HG03108 (cell line): Measurements from ENCODE around the gene MCCC2.
A peak's percentile ranks its signal among the peaks of the same experiment; 100 is the strongest.
"Not testable (repeated sequence)": the region's sequence is repeated elsewhere in the genome, so short reads cannot be mapped to it uniquely, and the experiment has no call there.

ENCODE experiments used
- ATAC-seq: cut with Tn5 transposase; IDR thresholded peaks from one replicate; pipeline ENCODE4 v1.9.1; 2021; ENCODE audit warnings: moderate library complexity; ENCODE audit not compliant: unreplicated experiment

Gene MCCC2

GRCh38 chr5:71596169-71596568, 9.0 kb downstream of the MCCC2 start:
- ATAC-seq: no peak

GRCh38 chr5:71597001-71597400, 9.9 kb downstream of the MCCC2 start:
- no peak for ATAC-seq

GRCh38 chr5:71600783-71601182, 13.6 kb downstream of the MCCC2 start:
- ATAC-seq: no peak

GRCh38 chr5:71601222-71602026, 14.3 kb downstream of the MCCC2 start:
- ATAC-seq: peak; percentile 87

- ATAC-seq: not testable (repeated sequence)
Measured at GRCh38 chr5:71609916-71610315, 22.8 kb downstream of the MCCC2 start.

- no peak for ATAC-seq
Measured at GRCh38 chr5:71615809-71616208, 28.7 kb downstream of the MCCC2 start.

- ATAC-seq: no peak
Measured at GRCh38 chr5:71620630-71621029, 33.5 kb downstream of the MCCC2 start.

- no peak for ATAC-seq
Measured at GRCh38 chr5:71621268-71621667, 34.1 kb downstream of the MCCC2 start.

GRCh38 chr5:71621741-71622140, 34.6 kb downstream of the MCCC2 start:
- no peak for ATAC-seq

- ATAC-seq: no peak
Measured at GRCh38 chr5:71623221-71623794, 36.2 kb downstream of the MCCC2 start.

- no peak for ATAC-seq
Measured at GRCh38 chr5:71629950-71630349, 42.8 kb downstream of the MCCC2 start.

GRCh38 chr5:71631070-71631469, 43.9 kb downstream of the MCCC2 start:
- ATAC-seq: no peak

- no peak for ATAC-seq
Measured at GRCh38 chr5:71632168-71632567, 45.0 kb downstream of the MCCC2 start.

GRCh38 chr5:71633255-71634155, 46.4 kb downstream of the MCCC2 start:
- ATAC-seq: no peak

GRCh38 chr5:71637133-71637532, 50.0 kb downstream of the MCCC2 start:
- ATAC-seq: no peak

GRCh38 chr5:71640408-71640807, 53.3 kb downstream of the MCCC2 start:
- ATAC-seq: no peak

- no peak for ATAC-seq
Measured at GRCh38 chr5:71645030-71645429, 57.9 kb downstream of the MCCC2 start.

GRCh38 chr5:71650940-71651339, 63.8 kb downstream of the MCCC2 start:
- not testable (repeated sequence) for ATAC-seq

- no peak for ATAC-seq
Measured at GRCh38 chr5:71651579-71651978, 64.4 kb downstream of the MCCC2 start.

- no peak for ATAC-seq
Measured at GRCh38 chr5:71652349-71652748, 65.2 kb downstream of the MCCC2 start.

GRCh38 chr5:71652803-71653543, 65.8 kb downstream of the MCCC2 start:
- ATAC-seq: no peak
